GM21528 (cell line): ENCODE measurements around the gene SLC12A8.

Experiments
- ATAC-seq: cut with Tn5 transposase; IDR thresholded peaks from one replicate; pipeline ENCODE4 v1.9.1; 2021; ENCODE audit warnings: mild to moderate bottlenecking, moderate library complexity; ENCODE audit not compliant: unreplicated experiment, low FRiP score

Gene SLC12A8

GRCh38 chr3:125212509-125213363 lies at the start of gene SLC12A8:
TSS of gene SLC12A8 (minus strand) at chr3:125212748. CDS start at chr3:125211349, 1,399 bp downstream.
- ATAC-seq = no peak

DNA sequence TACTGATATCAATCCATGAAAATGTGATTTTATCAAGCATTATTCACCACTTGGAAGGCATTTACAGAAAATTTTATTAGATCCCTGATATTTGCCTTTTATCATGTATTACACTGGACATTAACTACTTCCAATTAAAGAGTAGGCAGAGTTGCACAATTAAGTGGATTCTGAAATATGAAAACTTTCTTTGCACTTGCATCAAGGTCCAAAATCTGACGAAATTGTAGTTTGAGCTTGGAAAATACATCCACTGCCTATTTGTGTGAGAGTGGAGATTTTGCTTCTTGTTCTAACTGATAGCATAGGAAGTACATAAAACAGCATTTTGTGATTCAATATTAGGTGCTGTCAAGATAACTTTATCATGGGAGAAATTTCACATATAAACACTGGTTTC lies 49.6 kb upstream of the SLC12A8 start:
- ATAC-seq = no peak

DNA sequence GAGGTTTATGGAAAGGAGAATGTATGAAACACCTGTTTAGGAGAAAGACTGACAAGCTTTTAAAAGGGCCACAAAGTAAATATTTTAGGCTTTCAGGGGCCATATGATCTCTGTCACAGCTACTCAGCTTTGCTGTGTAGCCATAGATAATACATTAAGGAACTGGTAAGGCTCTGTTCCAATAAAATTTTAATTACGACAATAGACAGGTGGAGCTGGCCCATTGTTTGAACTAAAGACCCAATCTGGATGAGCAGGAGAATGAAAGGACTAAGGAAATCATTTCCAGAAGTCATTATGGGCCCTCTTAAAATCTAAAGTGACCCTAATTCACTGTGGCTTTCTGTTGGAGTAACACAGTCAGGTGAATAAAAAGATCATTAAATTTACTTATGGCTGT lies 48.5 kb upstream of the SLC12A8 start:
- no peak for ATAC-seq

- ATAC-seq = no peak
Observed at GRCh38 chr3:125260158-125260557, 47.6 kb upstream of the SLC12A8 start.

GRCh38 chr3:125257536-125257935 lies 45.0 kb upstream of the SLC12A8 start:
- no peak for ATAC-seq

- no peak for ATAC-seq
Observed at GRCh38 chr3:125256675-125257074, 44.1 kb upstream of the SLC12A8 start.

DNA sequence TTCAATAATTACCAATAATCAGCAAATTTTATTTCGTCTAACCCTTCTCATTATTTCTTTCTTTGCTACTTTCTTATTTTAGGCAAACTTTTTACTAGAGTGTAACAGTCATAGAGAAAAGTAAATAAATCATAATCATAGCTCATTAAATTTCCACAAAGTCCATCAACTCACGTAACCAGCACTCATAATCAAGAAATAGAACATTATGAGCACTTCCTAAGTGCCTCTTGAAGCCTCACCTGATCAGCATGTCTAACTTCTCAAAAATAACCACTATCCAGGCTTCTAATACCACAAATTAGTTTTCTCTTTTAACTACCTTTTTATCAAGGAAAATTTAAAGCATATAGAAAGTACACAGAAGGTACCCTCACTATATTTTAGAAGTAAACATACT lies 38.4 kb upstream of the SLC12A8 start:
- ATAC-seq = no peak

DNA sequence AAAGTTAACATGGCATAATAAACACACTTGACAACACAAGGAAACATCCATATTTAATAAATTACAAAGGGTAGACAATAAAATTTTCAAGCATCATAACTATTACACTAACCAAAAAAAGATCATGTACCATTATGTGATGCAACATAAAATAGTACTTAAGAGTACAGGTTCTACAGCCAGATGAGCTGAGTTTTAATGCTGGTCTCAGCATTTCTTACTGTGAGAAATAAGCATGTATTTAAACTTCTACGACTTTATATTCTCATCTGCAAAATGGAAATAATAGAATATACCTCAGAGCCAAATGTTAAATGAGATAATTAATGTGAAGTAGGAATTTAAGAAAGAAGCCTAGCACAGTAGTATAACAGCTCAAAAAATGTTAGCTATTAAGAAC lies 33.7 kb upstream of the SLC12A8 start:
- no peak for ATAC-seq

DNA sequence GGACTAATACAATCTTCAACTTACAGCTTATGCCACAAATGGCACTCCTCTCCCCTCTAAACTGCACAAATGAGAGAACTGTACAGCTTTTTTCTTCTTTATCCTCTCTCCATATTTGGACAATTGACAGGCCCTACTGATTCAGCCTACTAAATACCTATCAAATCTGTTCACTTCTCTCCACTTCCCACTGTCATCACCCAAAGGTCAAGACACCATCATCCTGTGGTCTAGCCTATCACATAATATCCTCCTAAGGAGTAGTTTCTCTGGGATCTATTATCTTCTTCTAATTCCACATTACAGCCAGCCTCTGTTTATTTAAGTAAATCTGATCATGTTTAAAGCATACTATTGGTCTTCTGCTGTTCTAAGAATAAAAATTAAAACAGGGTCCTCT lies 33.0 kb upstream of the SLC12A8 start:
- ATAC-seq = no peak

GRCh38 chr3:125240496-125240895 lies 27.9 kb upstream of the SLC12A8 start:
- no peak for ATAC-seq

- no peak for ATAC-seq
Observed at GRCh38 chr3:125239266-125239665, 26.7 kb upstream of the SLC12A8 start.

DNA sequence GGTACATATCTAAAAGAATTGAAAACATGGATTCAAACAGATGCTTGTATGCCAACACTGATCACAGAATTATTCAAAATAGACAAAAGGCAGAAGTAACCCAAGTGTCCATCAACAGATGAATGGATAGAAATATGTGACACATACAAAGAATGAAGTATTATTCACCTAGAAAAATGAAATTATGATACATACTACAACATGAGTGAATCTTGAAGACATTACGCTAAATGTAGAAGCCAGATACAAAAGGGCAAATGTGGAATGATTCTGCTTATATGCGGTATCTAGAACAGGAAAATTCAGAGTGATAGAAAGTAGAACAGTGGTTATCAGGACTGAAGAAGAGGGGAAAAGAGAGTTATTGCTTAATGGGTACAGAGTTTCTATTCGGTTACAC lies 26.2 kb upstream of the SLC12A8 start:
- ATAC-seq = no peak

DNA sequence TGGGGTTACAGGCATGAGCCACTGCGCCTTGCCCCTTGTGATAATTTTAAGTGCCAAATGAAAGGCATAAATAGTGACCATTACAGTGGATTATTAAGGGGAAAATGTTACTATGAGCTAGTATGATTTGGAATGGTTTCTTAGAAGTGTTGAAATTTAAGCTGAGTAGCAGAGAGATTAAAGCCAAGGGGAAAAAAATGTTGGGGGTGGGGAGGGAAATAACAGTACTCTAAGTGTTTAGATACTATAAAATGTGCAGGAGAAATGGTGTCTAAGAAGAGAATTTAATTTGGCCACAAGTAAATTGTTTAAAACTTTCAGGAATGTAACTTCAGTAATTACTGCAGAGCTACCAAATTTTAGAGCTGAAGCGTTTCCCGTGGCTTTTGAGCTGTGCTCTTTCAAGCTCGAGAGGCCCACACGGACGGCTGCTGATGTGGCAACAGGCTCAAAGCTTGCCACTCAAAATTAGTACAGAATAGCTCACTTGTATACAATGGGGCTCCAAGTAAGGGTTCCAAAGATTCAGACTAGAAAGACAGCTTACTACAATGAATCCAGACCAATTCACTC lies 23.9 kb upstream of the SLC12A8 start:
- no peak for ATAC-seq

GRCh38 chr3:125234831-125235230 lies 22.3 kb upstream of the SLC12A8 start:
- no peak for ATAC-seq

- no peak for ATAC-seq
Observed at GRCh38 chr3:125232401-125232800, 19.9 kb upstream of the SLC12A8 start.

- ATAC-seq = no peak
Observed at GRCh38 chr3:125231895-125232294, 19.3 kb upstream of the SLC12A8 start.

DNA sequence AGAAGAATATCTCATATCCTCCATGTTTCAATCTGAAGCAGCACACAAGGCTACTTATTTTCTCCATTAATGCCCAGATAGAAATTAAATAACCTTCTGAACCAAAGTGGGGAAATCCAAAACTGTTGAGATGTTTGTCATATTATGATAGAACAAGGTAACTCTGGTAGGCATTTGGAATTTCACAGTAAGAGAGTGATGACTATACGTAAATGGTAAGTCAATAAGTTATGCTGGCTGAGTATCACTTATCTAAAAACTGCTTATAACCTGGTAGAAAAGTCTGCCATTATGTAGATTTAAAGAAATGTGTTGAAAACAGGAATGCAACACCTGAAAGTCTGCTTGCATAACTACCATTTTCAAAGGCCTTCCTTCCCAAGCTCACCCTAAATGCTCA lies 17.2 kb upstream of the SLC12A8 start:
- ATAC-seq = no peak

DNA sequence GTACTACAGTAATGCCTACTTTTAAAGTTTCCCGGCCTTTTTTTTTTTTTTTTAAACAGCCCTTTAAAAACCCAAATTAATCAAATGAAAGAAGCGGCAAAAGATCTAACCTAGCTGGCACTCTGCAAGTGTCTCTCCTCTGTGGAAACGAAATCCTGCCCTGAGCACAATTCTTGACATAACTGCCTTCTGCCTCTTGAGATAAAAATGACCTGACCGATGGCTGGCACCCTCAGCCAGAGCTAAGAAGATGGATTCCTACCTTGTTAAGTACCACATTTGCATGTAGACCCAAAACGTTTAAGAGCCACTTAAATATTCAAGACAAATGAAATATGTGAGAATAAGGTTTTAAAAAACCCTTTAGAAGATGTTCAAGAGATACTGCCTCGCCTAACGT lies 16.6 kb upstream of the SLC12A8 start:
- ATAC-seq = no peak

DNA sequence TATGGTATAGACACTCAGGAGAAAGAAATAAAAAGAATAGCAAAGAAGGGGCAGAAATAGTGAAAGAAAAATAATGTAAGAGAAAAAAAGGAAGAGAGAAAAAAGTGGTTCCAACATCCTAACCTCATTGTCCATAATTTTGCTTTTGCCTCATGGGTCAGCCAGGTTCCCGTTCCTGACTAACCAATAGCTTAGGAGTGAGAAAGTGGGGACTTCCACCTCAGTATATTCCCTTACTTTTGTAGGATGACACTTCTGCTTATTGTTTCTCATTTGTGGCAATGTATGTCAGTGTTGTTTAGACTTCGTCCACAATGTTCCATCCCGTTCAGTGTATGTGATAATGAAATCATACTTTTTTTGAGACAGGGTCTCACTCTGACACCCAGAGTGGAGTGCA lies 9.3 kb upstream of the SLC12A8 start:
- no peak for ATAC-seq

GRCh38 chr3:125220727-125221429 lies 8.3 kb upstream of the SLC12A8 start:
- no peak for ATAC-seq

DNA sequence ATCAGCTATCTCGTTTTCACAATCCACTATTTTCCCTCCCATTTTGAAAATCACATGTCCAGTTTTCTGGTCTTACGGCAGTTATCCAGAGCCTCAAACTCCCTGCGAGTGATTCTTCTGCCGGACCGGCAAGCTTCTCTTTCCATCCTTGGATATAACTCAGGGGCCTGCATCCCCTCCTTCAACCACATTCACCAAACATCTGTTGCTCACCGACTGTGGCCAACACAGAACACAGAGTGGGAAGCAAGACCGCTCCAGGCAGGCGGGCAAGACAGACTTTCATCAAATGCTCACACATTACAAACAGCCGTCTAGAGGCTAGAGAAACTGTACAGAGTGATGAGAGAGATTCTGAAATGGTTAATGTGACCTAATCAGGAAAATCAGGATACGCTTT lies 7.6 kb upstream of the SLC12A8 start:
- no peak for ATAC-seq

- ATAC-seq = no peak
Observed at GRCh38 chr3:125219261-125219701, 6.7 kb upstream of the SLC12A8 start.
